Endothelial cell of umbilical vein (primary cell): ENCODE data around the gene TSPAN1. TPM values are rescaled to one million over a fixed set of nuclear protein-coding genes. Genes with fewer than 3 reads are reported as not detected.

Experiments used
- BruUV-seq: library from RNA; stranded (reverse); fragments of 400-500 nt; replicated peaks from 2 replicates; lab custom pipeline; 2021; lab: Mats Ljungman, UMichigan
- CTCF ChIA-PET: fragments of 300-600, 350-600 bp; sonication (Branson Sonifier 250); formaldehyde crosslinking; loops from one replicate; lab custom pipeline; 2021; ENCODE audit warnings: antibody characterized with exemption, inconsistent platforms; lab: Charles Lee
- POLR2A ChIA-PET: fragments of 300-600, 350-600 bp; sonication (Branson Sonifier 250); formaldehyde crosslinking; loops from one replicate; lab custom pipeline; 2021; ENCODE audit warnings: antibody characterized with exemption, inconsistent platforms; lab: Charles Lee
- DNase-seq: peaks from one replicate; pipeline ENCODE4 v3.0.0-alpha.2; 2011; ENCODE audit warnings: low read depth, low spot score
- FAIRE-seq: peaks from 2 replicates; lab custom pipeline; 2011; peaks lifted over from hg19 to GRCh38; lab: Jason Lieb, UNC
- H2AFZ ChIP-seq: 2 replicates; pipeline ENCODE4 v1.6.0; 2012; ENCODE audit warnings: low read depth, low read length, control low read depth, inconsistent platforms
- H3K27ac ChIP-seq: 2 replicates; pipeline ENCODE4 v1.5.1; 2011; ENCODE audit warnings: low read depth, mild to moderate bottlenecking, control low read depth, low read length, moderate library complexity; ENCODE audit not compliant: insufficient read depth
- H3K27me3 ChIP-seq, 2 experiments: 2 replicates each; pipeline versions ENCODE4 v1.6.0 to v1.6.1; 2011; ENCODE audit warnings: low read length in 2 of 2, mixed read lengths in 1 of 2; ENCODE audit not compliant: control insufficient read depth in 2 of 2, insufficient read depth in 2 of 2
- H3K36me3 ChIP-seq, 2 experiments: 2 replicates in 1 of 2; 3 replicates in 1 of 2; pipeline ENCODE4 v1.5.1; 2011; ENCODE audit warnings: low read length in 2 of 2, mild to moderate bottlenecking in 1 of 2, moderate library complexity in 1 of 2; ENCODE audit not compliant: control insufficient read depth in 2 of 2, insufficient read depth in 2 of 2; ENCODE audit errors: extremely low read depth in 1 of 2
- H3K4me1 ChIP-seq: 3 replicates; pipeline ENCODE4 v1.5.1; 2011; ENCODE audit warnings: mild to moderate bottlenecking, low read length; ENCODE audit not compliant: control insufficient read depth, insufficient read depth; ENCODE audit errors: extremely low read depth
- H3K4me2 ChIP-seq: 2 replicates; pipeline ENCODE4 v1.6.1; 2011; ENCODE audit warnings: low read length, control low read depth, mixed read lengths; ENCODE audit not compliant: insufficient read depth
- H3K4me3 ChIP-seq, 3 experiments: fragments of 200-600 bp in 1 of 3; sonication (generic), shearing (Covaris generic) in 1 of 3; replicated peaks in 1 of 3; 2 replicates each; pipeline ENCODE4 v1.5.1; 2011 to 2016; ENCODE audit warnings: control low read depth in 3 of 3, low read length in 3 of 3, mild to moderate bottlenecking in 2 of 3, inconsistent platforms in 1 of 3, low read depth in 1 of 3, moderate library complexity in 1 of 3; ENCODE audit not compliant: insufficient read depth in 1 of 3
- H3K79me2 ChIP-seq: 2 replicates; pipeline ENCODE4 v1.6.0; 2012; ENCODE audit warnings: low read length, inconsistent platforms; ENCODE audit not compliant: control insufficient read depth, insufficient read depth
- H3K9ac ChIP-seq: replicated peaks from 2 replicates; pipeline ENCODE3; 2011; ENCODE audit warnings: low read length, control low read depth; ENCODE audit not compliant: insufficient read depth; ENCODE audit errors: extremely low read depth
- H3K9me1 ChIP-seq: replicated peaks from 3 replicates; pipeline ENCODE4 v1.6.0; 2011; ENCODE audit warnings: mild to moderate bottlenecking, low read length; ENCODE audit not compliant: control insufficient read depth, insufficient read depth; ENCODE audit errors: extremely low read depth
- H3K9me3 ChIP-seq: replicated peaks from 2 replicates; pipeline ENCODE4 v1.5.1; 2012; ENCODE audit warnings: low read length, inconsistent platforms; ENCODE audit not compliant: control insufficient read depth, insufficient read depth
- H4K20me1 ChIP-seq: replicated peaks from 2 replicates; pipeline ENCODE3; 2011; ENCODE audit warnings: mild to moderate bottlenecking, low read length; ENCODE audit not compliant: control insufficient read depth, insufficient read depth; ENCODE audit errors: extremely low read depth
- CTCF ChIP-seq, 2 donors: IDR thresholded peaks; 1 replicate in 1 of 2; 2 replicates in 1 of 2; pipeline ENCODE4 v1.5.1; 2011; ENCODE audit warnings: low read length in 2 of 2, mild to moderate bottlenecking in 2 of 2, moderate library complexity in 2 of 2, control low read depth in 1 of 2, inconsistent platforms in 1 of 2, low read depth in 1 of 2; ENCODE audit not compliant: insufficient read depth in 1 of 2; ENCODE audit errors: extremely low read depth in 1 of 2
- EZH2 ChIP-seq: IDR thresholded peaks from 2 replicates; pipeline ENCODE4 v1.6.1; 2012; ENCODE audit warnings: borderline replicate concordance, low read depth, mild to moderate bottlenecking, moderate library complexity, low read length, inconsistent platforms; ENCODE audit not compliant: severe bottlenecking
- FOS ChIP-seq: IDR thresholded peaks from 2 replicates; pipeline ENCODE4 v1.6.1; 2011; ENCODE audit warnings: mild to moderate bottlenecking, low read length, moderate library complexity, borderline replicate concordance; ENCODE audit not compliant: insufficient read depth
- GATA2 ChIP-seq: IDR thresholded peaks from 2 replicates; pipeline ENCODE4 v1.7.0; 2011; ENCODE audit warnings: low read depth, mild to moderate bottlenecking, moderate library complexity, mixed read lengths, low read length; ENCODE audit not compliant: insufficient read length, insufficient read depth
- JUN ChIP-seq: IDR thresholded peaks from 2 replicates; pipeline ENCODE4 v1.6.1; 2011; ENCODE audit warnings: borderline replicate concordance, low read depth; ENCODE audit not compliant: insufficient read length, insufficient read depth
- MAX ChIP-seq: IDR thresholded peaks from 2 replicates; pipeline ENCODE4 v1.6.1; 2011; ENCODE audit not compliant: insufficient read depth, insufficient read length
- MYC ChIP-seq: IDR thresholded peaks from one replicate; pipeline ENCODE4 v1.6.1; 2011; ENCODE audit warnings: mild to moderate bottlenecking, low read depth, low read length
- POLR2A ChIP-seq: IDR thresholded peaks from 2 replicates; pipeline ENCODE4 v1.6.1; 2012; ENCODE audit warnings: low read depth, mild to moderate bottlenecking, control low read depth, low read length
- POLR2AphosphoS5 ChIP-seq: IDR thresholded peaks from 2 replicates; pipeline ENCODE4 v1.6.1; 2012; ENCODE audit warnings: low read depth, mild to moderate bottlenecking, control low read depth, low read length, moderate library complexity; ENCODE audit not compliant: insufficient read depth
- dilution Hi-C: fragments of 300-500 bp; cut with MboI; formaldehyde crosslinking; loops from one replicate; pipeline ENCODE4 v1.15.0; 2019; ENCODE audit warnings: low sequenced_read_pairs; ENCODE audit not compliant: extremely low pct_ligation_motif_present
- intact Hi-C: fragments of 100-400 bp; cut with micrococcal nuclease; formaldehyde crosslinking; loops from one replicate; pipeline ENCODE4 v1.10.0; 2022
- polyA plus RNA-seq, 4 experiments: library from polyadenylated mRNA; depleted of rRNA in 3 of 4; stranded (reverse) in 3 of 4; unstranded in 1 of 4; fragments of >200 nt; gene quantifications; 2 replicates each; pipeline versions ENCODE4 v1.2.1 to v1.2.3, GENCODE V29; 2011 to 2012; ENCODE audit warnings: missing spikeins in 1 of 4
- total RNA-seq: library from RNA; stranded (reverse); gene quantifications from 2 replicates; pipeline ENCODE4 v1.2.3, GENCODE V29; 2021

TSPAN1 gene
- total and polyA plus RNA-seq, 2 donors (not counting 3 experiments of a cell fraction or from before 2014, with no cell fraction given), result 0.65 to 0.88 TPM

- no peak overlapping the region for H3K4me3 ChIP-seq
- POLR2A ChIA-PET, result no interaction called here
- dilution Hi-C loops (no loop called here), intact Hi-C loops (no loop called here)
- H3K27me3 ChIP-seq, result peaks cover 0 to 15% of the 10 kb centered on the region in 2 experiments
- BruUV-seq, result no TSS peak
- no peaks in the 10 kb centered on the region for H3K79me2 ChIP-seq
- H2AFZ ChIP-seq, result no peak overlapping the region
- no peaks in the 10 kb centered on the region for H3K9me3 ChIP-seq
- CTCF ChIA-PET, result interaction anchor here (1.0 to 1.6 kb wide), 2 partner anchors 9 to 29 kb away, joined by 3 to 4 read pairs; no protein-coding TSS in a partner anchor
- H4K20me1 ChIP-seq, result no peaks in the 10 kb centered on the region
- H3K36me3 ChIP-seq, result no peaks in the 10 kb centered on the region
- TF ChIP-seq JUN (no peak), GATA2 (no peak), CTCF (IDR thresholded peaks at IDR 0.05; ENCODE audit: extremely low read depth in 1 of 2, insufficient read depth in 1 of 2, low read depth in 1 of 2, low read length in 2 of 2) (no peak), MYC (no peak), FOS (no peak), POLR2A (no peak), MAX (no peak), POLR2AphosphoS5 (no peak), EZH2 (no peak)
- no peak overlapping the region for H3K9ac ChIP-seq
- no peak for FAIRE-seq
- H3K9me1 ChIP-seq, result no peaks in the 10 kb centered on the region
- no peak for DNase-seq
- H3K4me2 ChIP-seq, result no peak overlapping the region
- H3K27ac ChIP-seq, result no peak overlapping the region
- no peaks in the 10 kb centered on the region for H3K4me1 ChIP-seq
Observed at GRCh38 chr1:46160212-46160611, 14.7 kb upstream of the TSPAN1 start.
